K562 (cell line): ENCODE data around the gene CCDC186. TPM values are rescaled to one million over a fixed set of nuclear protein-coding genes. Genes with fewer than 3 reads are reported as not detected.

Experiments used
- ARHGAP35 ChIP-seq: fragments of 450-650 bp; IDR thresholded peaks from 2 replicates; pipeline ENCODE4 v1.6.1; 2018; ENCODE audit not compliant: partially characterized antibody
- CUX1 ChIP-seq: fragments of 200-800 bp; sonication (Bioruptor generic); IDR thresholded peaks from 2 replicates; pipeline ENCODE4 v1.6.1; 2016; ENCODE audit warnings: missing genetic modification characterization, missing compliant biosample characterization
- EWSR1 ChIP-seq: fragments of 450-650 bp; IDR thresholded peaks from 2 replicates; pipeline ENCODE4 v1.6.1; 2018; ENCODE audit warnings: borderline replicate concordance, mild to moderate bottlenecking, low read depth, moderate library complexity; ENCODE audit not compliant: partially characterized antibody
- EZH2 ChIP-seq: IDR thresholded peaks from 2 replicates; pipeline ENCODE4 v1.6.1; 2012; ENCODE audit warnings: low read depth, mild to moderate bottlenecking, inconsistent platforms, low read length, borderline replicate concordance
- HDAC2 ChIP-seq: fragments of 450-650 bp; IDR thresholded peaks from 2 replicates; pipeline ENCODE4 v1.6.1; 2016; ENCODE audit warnings: mild to moderate bottlenecking
- HDAC6 ChIP-seq: IDR thresholded peaks from 2 replicates; pipeline ENCODE4 v1.6.1; 2012; ENCODE audit warnings: low read depth, mild to moderate bottlenecking, control low read depth, inconsistent platforms, low read length, moderate library complexity
- MAFG ChIP-seq: fragments of 450-650 bp; conservative IDR thresholded peaks from 2 replicates; pipeline ENCODE4 v1.6.1; 2016; ENCODE audit warnings: missing genetic modification characterization, missing compliant biosample characterization
- MEF2D ChIP-seq: conservative IDR thresholded peaks from 2 replicates; pipeline ENCODE4 v1.6.1; 2016; ENCODE audit warnings: low read depth, missing genetic modification characterization, missing compliant biosample characterization
- MLLT1 ChIP-seq, 2 experiments: fragments of 450-650 bp; IDR thresholded peaks; 2 replicates each; pipeline ENCODE4 v1.6.1; 2016
- ZNF75A ChIP-seq: fragments of 450-650 bp; formaldehyde crosslinking; IDR thresholded peaks from 2 replicates; pipeline ENCODE4 v1.4.0; 2020; ENCODE audit warnings: mild to moderate bottlenecking
- polyA plus RNA-seq, 8 experiments: library from polyadenylated mRNA; depleted of rRNA in 4 of 8; stranded (reverse) in 5 of 8; unstranded in 3 of 8; fragments of >200 nt; fragmentation: Nextera tagmentation in 2 of 8; fragmentation: Illumina TruSeq in 1 of 8; extraction: Ambion mirVana in 2 of 8; extraction: Trizol in 1 of 8; gene quantifications; 2 replicates each; pipeline versions ENCODE4 v1.2.1 to v1.2.3, GENCODE V29; 2011 to 2014; ENCODE audit warnings: inconsistent platforms in 1 of 8, missing spikeins in 1 of 8
- total RNA-seq, 7 experiments: library from RNA; depleted of rRNA in 6 of 7; stranded (reverse); fragments of >200 nt in 6 of 7; fragmentation: Illumina TruSeq in 2 of 7; extraction: Trizol in 2 of 7; gene quantifications; 2 replicates each; pipeline versions ENCODE4 v1.2.1 to v1.2.3, GENCODE V29; 2011 to 2021; ENCODE audit warnings: low replicate concordance in 1 of 7

CCDC186 gene
- total and polyA plus RNA-seq, 9 of the 15 experiments (the other 6 are each of a cell fraction or from before 2014, with no cell fraction given), result 2.0 to 7.5 (median 4.7) TPM

- TF ChIP-seq MLLT1 (IDR thresholded peaks at IDR 0.05), result no peak
- TF ChIP-seq MAFG (tag), result no peak
- TF ChIP-seq ZNF75A (CRISPR knock-in tag), result no peak
- no peak for TF ChIP-seq ARHGAP35
- no peak for TF ChIP-seq EZH2
- TF ChIP-seq HDAC6, result no peak
- TF ChIP-seq EWSR1, result no peak
- TF ChIP-seq CUX1, result no peak
- TF ChIP-seq HDAC2, result no peak
- TF ChIP-seq MEF2D (tag), result no peak
Measured at GRCh38 chr10:114073395-114074186, 100.4 kb downstream of the CCDC186 start (continued).
